ENCODE measurements around the gene ATMIN.

The ATMIN gene

DNA sequence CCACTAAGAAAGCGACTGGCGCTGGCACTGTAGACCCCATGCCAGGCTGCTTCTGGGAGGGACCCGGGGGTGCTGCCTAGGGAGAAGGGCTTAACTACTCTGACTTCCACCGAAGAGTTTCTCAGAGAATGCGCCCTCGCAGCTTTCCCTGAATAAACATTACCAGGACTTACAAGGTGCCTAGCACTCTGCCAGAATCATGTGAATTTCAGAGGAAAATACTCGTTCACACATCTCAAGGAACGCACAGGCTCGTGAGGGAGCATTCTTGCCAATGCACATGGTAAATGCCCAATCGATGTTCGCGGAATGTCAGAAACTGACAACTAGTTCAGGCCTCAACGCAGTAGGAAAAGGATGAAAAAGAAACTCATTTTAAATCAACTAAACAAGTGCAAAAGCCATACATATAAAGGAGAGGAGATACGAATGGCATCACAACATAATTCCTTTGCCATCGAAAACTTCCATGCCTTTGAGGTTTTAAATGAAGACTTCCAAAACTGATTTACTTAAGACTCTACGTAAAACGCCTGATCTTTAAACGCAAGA lies 30.0 kb upstream of the ATMIN start:
- peak; percentile 40 for DNase-seq (ENCODE audit: low read depth)

DNA sequence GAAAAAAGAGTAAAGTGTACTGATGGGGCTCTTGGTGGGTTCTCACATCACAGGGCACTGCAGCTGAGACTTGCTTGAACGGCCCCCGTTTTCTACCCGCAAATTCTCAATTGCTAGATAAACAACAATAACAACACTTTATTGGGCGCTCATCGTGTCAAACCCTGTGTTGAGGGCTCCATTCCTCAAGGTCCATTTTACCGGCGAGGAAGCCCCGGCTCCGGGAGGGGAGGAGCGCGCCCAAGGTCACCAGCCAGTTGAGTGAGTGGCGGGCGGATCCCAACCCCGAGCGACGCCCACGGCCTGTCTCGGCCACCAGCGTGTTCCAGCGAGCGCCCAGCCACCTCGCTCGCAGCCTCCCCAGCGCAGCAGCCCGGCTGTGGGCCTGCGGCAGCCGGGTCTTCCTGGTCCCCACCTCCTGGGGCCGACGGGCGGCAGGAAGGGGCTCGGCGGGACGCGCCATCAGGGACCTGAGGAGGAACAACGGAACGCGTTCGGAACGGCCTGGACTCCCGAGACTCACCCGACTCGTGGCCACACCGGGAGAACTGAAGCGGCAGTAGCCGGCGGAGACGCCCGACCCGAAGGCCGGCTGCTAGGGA lies 29.3 kb upstream of the ATMIN start:
- peak; percentile 72 for DNase-seq (ENCODE audit: low read depth)

DNA sequence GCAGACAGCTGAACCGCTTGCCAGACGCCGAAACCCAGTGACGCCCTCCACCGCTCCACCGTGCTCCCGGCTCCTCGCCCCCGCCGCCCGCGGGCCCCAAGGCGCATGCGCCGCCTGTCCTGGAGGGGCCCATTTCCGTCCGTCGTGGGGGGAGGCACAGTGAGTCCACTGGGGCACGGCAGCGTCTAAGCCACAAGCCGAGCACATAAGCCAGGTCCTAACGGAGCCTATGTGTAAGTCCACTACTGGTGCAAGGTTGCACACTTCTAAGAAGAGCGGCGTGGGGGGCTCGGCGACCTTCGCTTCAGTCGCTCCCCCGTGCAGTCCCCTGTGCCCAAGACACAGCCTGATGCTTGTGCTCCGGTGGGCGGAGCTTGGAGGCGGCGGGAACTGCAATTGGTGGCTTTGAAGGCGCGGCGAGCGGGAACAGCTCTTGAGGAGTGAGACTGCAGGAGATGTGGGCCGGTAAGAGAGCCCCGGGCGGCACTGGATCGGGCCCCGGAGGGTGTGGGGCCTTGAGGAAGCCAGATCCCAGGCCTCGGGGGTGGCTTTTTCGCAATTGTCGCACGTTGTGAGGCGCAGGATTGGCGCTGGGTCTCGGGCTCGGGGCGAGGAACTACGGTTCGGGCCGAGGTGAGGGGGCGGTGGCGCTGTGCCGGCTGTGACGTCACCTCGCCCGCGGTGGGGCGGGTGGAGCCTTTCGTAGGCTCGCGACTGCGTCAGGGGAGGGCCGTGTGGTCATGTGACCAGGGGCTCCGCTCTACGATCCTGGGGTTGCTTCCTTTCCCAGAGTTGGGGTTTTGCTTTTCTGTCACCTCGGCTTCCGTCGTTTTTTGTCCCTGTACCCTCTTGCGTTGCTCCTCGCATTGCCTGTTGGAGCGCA lies 28.6 kb upstream of the ATMIN start, which contains the start of the genes CENPN and CMC2:
Gene CENPN, plus strand, starts transcription at position 402 of the 883 bp plus-strand sequence. CDS start 4,726 bp downstream, outside the sequence.
Gene CMC2, minus strand, starts transcription at position 73 of the 883 bp plus-strand sequence. CDS start 9,491 bp downstream, outside the sequence.
- peak; percentile 98 for DNase-seq (ENCODE audit: low read depth)

- no peak for DNase-seq (ENCODE audit: low read depth)
Observed at GRCh38 chr16:81008505-81008789, 27.2 kb upstream of the ATMIN start.

DNA sequence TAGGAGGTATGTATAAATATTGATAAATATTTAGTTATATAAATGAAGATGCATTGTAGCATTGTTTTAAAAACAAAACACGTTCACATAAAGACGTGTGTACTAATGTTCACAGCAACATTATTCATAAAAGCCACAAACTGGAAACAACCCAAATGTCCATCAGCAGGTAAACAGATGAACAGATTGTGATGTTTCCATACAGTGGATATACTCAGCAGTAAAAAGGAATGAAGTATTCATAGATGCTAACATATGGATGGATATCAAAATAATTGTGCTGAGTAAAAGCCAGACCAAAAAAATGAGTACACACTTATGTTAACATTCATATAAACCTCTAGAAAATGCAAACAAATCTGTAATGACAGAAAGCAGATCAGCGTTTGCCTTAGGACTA lies 22.7 kb upstream of the ATMIN start:
- no peak for DNase-seq (ENCODE audit: low read depth)

GRCh38 chr16:81014672-81015071 lies 21.0 kb upstream of the ATMIN start:
- DNase-seq (ENCODE audit: low read depth), result no peak

DNA sequence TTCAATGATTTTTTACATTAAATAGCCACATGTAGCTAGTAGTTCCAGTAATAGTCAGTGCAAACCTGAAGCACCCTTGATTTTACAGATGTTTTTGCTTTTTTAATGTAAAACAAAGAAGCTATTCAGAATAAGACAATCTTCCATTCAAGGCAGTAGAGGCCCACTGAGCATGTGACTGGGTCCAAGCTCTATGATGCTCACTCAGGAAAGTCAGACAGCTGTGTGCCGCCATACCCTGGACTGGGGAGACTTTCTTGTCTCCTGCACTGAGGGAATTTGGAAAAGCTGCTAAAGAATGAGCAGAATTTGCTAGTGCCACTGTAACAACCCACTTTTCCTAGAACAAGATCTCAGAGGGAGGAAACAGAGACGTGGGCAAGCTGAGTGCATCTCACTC lies 17.1 kb upstream of the ATMIN start:
- no peak for DNase-seq (ENCODE audit: low read depth)

GRCh38 chr16:81026429-81026828 lies 9.2 kb upstream of the ATMIN start:
- DNase-seq (ENCODE audit: low read depth), result no peak

DNA sequence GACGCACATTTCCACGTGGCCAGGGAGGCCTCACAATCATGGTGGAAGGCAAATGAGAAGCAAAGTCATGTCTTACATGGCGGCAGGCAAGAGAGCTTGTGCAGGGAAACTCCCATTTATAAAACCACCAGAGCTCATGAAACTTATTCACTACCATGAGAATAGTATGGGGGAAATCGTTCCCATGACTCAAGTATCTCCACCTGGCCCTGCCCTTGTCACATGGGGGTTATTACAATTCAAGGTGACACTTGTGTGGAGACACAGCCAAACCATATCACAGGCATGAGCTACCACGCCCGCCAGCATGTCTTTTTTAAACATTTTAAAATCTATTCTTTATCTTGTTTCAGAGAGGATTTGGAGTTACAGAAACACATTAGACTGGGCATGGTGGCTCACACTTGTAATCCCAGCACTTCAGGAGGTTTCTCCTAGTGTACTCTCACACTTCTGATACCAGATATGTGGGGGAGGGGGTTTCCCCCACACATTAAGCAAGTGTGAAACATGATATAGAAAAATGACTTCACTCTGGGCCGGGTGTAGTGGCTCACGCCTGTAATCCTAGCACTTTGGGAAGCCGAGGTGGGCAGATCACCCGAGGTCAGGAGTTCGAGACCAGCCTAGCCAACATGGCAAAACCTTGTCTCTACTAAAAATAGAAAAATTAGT lies 5.6 kb upstream of the ATMIN start:
- no peak for DNase-seq (ENCODE audit: low read depth)

- DNase-seq (ENCODE audit: low read depth), result peak; percentile 60
Observed at GRCh38 chr16:81035975-81036750, 521 bp downstream of the ATMIN start.

DNA sequence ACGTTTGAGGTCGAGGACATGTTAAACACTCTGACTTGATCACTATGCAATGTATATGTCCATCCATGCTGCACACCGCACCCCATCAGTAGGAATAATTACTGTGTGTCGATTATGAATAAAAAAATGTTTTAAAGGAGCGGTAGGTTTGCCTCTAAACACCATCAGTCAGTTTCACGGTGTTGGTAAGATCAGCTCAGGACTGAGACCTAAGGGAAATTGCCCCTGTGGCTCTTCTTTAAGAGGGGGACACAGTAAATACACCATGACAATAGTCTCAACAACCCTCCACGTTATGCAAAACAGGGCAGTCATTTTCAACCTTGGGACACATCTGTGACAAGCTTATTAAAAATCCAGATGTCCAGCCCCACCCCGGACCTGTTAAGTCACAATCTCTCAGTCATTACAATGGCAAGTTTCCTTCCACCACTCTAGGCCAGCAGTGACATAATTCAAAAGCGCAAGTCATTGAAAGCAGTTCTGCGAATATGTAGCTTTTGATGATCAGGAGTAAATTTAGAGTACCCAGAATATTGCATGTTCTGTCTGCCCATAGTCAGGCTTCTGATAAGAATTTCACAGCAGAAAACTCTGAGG lies 1.2 kb downstream of the ATMIN start:
- peak; percentile 30 for DNase-seq (ENCODE audit: low read depth)

- no peak for DNase-seq (ENCODE audit: low read depth)
Observed at GRCh38 chr16:81040131-81040530, 4.5 kb downstream of the ATMIN start.

DNA sequence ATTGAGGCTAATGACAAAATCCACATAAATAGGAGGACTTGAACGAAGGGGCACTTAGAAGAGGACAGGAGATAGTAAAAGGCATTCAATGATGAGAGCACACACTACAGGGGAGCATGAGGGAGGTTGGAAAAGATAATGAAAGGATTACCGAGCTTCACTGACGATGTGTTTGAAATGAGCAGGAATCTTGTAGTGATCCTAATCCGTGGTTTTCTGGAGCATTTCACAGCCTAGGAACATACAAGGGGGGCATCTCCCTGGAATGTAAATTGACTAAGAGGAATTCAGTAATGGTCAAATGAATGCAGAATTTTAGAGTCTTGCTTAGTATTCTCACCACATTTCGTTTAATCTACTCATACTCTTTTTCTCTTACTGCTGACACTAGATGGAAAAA lies 5.2 kb downstream of the ATMIN start:
- DNase-seq (ENCODE audit: low read depth), result no peak

DNA sequence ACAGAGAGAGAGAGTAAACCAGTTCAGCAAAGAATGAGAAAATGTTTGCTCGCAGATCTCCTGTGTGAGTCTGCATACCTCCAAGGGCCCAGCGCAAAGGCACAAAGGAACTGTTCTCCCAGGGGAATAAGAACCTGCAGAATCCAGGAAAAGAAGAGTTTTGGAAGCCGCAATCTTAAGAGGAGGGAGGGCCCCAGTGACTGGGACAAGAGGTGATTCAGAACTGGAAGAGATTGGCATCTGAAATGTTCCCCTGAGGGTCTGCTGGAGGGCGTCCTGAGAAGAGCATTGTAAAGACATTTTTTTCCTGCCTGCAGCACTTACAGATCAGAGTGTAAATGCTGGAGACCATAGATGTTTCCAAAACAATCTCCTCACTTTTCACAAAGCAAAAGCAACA lies 6.1 kb downstream of the ATMIN start:
- no peak for DNase-seq (ENCODE audit: low read depth)

DNA sequence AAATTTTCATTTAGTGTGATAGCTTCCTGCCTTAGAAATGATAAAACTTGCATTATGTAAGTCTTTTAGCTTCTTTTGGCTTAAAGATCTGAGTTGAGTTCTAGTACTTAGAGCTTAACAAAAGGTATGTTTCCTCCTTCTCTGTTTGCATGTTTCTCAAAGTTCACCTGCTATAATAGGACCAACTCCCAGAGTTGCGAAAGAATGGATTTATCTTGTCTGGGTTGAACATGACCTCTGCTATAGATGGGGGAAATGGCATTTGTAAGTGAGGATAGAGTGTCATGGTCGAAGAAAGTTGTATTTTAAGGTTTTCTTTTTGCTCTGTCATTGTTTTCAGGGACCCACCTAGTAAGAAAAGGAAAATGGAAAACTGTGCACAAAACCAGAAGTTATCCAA lies 7.2 kb downstream of the ATMIN start:
- no peak for DNase-seq (ENCODE audit: low read depth)

DNA sequence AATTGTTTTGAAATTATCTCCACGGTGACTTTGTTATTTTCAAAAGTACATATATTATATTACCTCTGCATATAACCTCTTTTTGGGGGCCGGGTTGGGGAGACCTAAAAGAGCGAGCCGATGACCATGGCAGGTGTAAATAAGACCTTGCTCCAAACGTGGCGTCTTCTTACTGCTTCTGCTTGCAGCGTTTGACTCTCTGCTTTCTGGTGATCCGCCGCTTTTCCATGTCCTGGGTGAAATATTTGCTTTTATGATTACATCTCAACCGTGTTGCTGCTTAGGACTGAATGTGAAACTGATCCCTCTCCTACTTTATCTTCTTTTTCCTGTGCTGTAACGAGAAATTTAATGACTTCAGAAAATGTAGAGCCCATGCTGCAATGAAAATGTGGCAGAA lies 18.1 kb downstream of the ATMIN start:
- no peak for DNase-seq (ENCODE audit: low read depth)

DNA sequence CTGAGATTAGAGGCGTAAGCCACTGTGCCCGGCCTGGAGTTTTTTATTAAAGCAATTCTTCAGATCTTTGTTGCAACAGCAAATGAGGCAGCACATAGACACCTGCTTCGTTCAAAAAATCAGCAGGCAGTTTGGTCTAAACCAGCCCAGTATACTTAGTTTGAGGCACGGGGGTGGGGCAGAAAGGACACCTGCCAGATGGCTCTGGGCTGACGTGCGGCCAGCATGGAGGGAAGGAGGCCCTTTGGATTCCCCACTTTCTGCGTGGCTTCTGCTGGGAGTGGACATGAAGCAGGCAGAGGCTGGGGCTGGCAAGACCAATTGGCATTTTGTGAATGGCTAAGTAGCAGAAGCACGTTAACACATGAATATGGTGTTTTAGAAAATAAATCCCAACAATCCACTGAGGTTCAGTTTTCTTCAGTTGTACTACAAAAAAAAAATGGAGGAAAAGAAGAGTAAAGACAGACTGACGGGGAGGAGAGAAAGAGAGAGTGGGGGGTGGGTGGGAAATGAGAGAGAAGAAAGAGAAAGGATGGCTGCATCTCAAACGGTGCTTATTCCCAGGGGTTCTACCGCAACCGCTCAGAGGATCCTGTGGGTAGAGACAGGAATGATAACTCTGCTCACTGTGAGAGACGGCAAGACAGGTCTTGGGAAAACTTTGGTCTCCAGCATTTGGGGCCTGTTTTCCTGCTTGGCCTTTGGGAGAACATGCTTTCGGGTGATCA lies 25.1 kb downstream of the ATMIN start:
- no peak for DNase-seq (ENCODE audit: low read depth)

GRCh38 chr16:81061307-81061640 lies 25.6 kb downstream of the ATMIN start:
- DNase-seq (ENCODE audit: low read depth), result no peak

DNA sequence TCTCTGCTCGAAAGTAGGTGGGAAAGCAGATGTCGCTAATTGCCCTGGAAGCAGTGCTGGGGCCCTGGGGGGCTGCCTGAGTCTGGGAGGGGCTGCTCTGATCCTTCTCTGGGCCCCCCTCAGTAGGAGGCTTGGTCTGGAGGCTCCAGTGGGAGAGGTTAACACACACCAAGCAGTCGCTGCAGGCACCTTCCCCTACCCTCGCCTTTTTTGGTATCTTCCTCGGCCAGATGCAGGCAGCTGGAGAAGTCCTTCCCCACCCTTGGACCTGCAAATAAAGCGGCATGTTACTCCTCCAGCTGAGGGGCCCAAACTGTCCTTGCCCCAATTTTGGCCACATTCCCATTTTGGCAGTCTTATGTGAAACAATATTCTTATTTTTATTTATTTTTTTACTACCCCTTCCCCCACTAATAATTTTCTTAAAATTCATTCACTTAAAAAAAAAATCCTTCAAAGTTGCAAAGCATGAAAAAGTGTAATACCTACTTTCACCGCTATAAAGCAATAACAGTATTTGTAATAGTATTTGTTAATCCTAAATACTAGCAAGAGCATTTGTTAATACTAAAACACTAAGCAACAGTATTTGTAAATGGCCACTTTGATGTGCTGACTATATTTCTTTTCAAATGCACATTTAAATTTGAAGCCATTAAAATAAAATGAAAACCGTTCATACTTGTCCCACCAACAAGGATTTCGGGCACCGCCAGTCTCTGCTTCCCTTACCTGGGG lies 26.4 kb downstream of the ATMIN start:
- no peak for DNase-seq (ENCODE audit: low read depth)

DNA sequence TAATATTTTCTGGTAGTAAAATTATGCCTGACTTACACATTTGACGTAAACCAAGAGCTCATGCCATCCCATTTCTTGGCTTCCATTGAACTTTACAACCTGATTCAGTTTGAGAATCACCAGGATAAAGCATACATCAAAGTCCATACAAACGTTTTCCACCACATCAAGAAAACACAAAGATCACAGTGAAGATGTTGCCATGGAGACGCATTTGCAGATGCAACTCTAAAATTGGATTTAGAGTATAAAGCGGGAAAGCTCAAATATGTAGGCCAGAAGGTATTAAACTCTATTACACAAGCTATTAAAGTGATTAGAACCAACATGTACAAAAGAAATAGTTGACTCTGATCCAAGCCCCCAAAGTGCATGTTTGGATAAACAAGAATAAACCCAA lies 31.0 kb downstream of the ATMIN start:
- DNase-seq (ENCODE audit: low read depth), result no peak

Data from ELR (cell line).